HL-60 (cell line): Measurements from ENCODE around the gene AHDC1.

ENCODE experiments used
- CTCF ChIP-seq: IDR thresholded peaks from one replicate; pipeline ENCODE4 v1.5.1; 2011; ENCODE audit warnings: low read length, control low read depth, inconsistent platforms; ENCODE audit not compliant: insufficient read depth
- POLR2AphosphoS5 ChIP-seq: IDR thresholded peaks from 2 replicates; pipeline ENCODE4 v1.6.1; 2012; ENCODE audit warnings: low read depth
- REST ChIP-seq: IDR thresholded peaks from 2 replicates; pipeline ENCODE4 v1.6.1; 2012; ENCODE audit warnings: low read depth; ENCODE audit not compliant: insufficient replicate concordance

- TF ChIP-seq CTCF (no peak), REST (no peak), POLR2AphosphoS5 (no peak)
Observed at GRCh38 chr1:27652111-27652864, 48.3 kb upstream of the AHDC1 start.
